ENCODE data around the gene MARCO.
A peak's percentile ranks its signal among the peaks of the same experiment; 100 is the strongest.

The MARCO gene

DNA sequence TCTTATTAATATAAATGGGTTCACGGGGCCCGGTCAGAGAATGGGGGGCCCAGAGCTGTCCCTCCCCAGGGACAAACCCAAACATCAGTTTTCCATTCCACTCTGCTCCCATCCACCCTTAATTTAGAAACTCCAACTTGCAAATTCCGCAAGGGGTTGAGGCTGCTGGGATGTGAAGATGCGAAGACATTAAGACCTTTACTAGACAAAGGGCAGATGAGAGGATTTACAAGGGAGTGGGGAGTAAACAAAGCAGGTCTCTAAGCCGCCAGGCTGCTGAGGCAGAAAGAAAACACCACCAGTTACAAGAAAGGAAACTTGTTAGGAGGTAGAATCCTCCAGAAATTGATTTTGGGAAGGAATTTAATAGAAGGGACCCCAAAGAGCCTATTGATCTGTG, 33.1 kb downstream of the MARCO start:
- H3K9me3 ChIP-seq (ENCODE audit: insufficient read depth, low read length): peaks cover 8% of the 10 kb centered on the region; the same call in 1 of the 2 replicates
- no peak overlapping the region for H3K9ac ChIP-seq (ENCODE audit: insufficient read length, low read depth)
- no peak for TF ChIP-seq YY1 (IDR thresholded peaks at IDR 0.05; ENCODE audit: insufficient read depth, insufficient read length)
- no peak for TF ChIP-seq ZNF274 (IDR thresholded peaks at IDR 0.05; ENCODE audit: low read depth, low read length)
- TF ChIP-seq SUZ12 (IDR thresholded peaks at IDR 0.05; ENCODE audit: extremely low read depth, insufficient read depth, insufficient read length): no peak
- DNase-seq (ENCODE audit: low read depth, low spot score): peak; percentile 47
- H3K4me1 ChIP-seq (ENCODE audit: insufficient read depth, insufficient read length): peaks cover 7% of the 10 kb centered on the region
- H3K36me3 ChIP-seq (ENCODE audit: insufficient read depth, insufficient read length, low read length): no peaks in the 10 kb centered on the region
- H3K27me3 ChIP-seq (ENCODE audit: insufficient read depth, insufficient read length): peaks cover 95% of the 10 kb centered on the region
- no peak overlapping the region for H3K4me3 ChIP-seq (ENCODE audit: insufficient read length, low read depth)

GRCh38 chr2:118978064-118978463, 36.1 kb downstream of the MARCO start:
- Histone ChIP-seq H3K4me1 (ENCODE audit: insufficient read depth, insufficient read length) (peaks cover 7% of the 10 kb centered on the region), H3K4me3 (ENCODE audit: insufficient read length, low read depth) (no peak overlapping the region), H3K9me3 (ENCODE audit: insufficient read depth, low read length) (peaks cover 8% of the 10 kb centered on the region; the same call in 1 of the 2 replicates), H3K27me3 (ENCODE audit: insufficient read depth, insufficient read length) (peaks cover 80% of the 10 kb centered on the region), H3K9ac (ENCODE audit: insufficient read length, low read depth) (no peak overlapping the region), H3K36me3 (ENCODE audit: insufficient read depth, insufficient read length, low read length) (no peaks in the 10 kb centered on the region)
- DNase-seq (ENCODE audit: low read depth, low spot score): no peak
- TF ChIP-seq YY1 (IDR thresholded peaks at IDR 0.05; ENCODE audit: insufficient read depth, insufficient read length): no peak
- TF ChIP-seq SUZ12 (IDR thresholded peaks at IDR 0.05; ENCODE audit: extremely low read depth, insufficient read depth, insufficient read length): no peak
- TF ChIP-seq ZNF274 (IDR thresholded peaks at IDR 0.05; ENCODE audit: low read depth, low read length): no peak

DNA sequence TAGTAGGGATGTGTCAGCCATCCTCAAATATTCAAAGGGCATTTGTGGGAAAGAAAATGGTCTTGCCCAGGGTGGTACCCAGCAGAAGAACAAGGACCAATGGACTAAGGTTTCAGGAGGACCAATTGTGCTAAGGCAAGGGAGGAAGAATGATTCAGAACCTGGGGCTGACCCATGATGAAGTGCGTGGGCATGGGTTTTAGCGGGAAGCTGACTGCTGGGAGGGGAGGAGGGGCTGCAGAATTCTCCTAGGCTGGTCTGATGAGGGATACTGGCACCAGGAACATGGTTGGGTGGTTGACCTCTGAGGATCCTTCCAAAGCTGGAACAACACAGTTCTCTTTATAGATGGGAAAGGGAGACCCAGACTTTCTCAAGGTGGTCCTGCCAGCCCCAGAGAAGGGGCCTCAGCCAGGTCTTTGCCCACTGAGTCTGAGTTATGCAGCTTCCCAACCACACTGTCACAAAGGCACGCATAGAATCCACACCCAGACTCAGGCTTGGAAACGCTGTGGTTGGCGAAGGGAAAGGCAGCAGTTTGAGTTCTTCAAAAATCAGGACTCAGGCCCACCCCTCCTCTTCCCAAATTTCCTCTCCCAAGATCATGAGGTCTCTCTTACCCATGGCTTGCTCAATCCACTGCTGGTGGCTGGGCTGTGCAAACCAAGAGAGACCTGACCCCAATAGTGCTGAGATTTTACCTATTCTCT, 37.3 kb downstream of the MARCO start:
- DNase-seq (ENCODE audit: low read depth, low spot score): no peak
- no peak overlapping the region for H3K4me3 ChIP-seq (ENCODE audit: insufficient read length, low read depth)
- no peaks in the 10 kb centered on the region for H3K36me3 ChIP-seq (ENCODE audit: insufficient read depth, insufficient read length, low read length)
- H3K27me3 ChIP-seq (ENCODE audit: insufficient read depth, insufficient read length): peaks cover 69% of the 10 kb centered on the region
- TF ChIP-seq SUZ12 (IDR thresholded peaks at IDR 0.05; ENCODE audit: extremely low read depth, insufficient read depth, insufficient read length) (no peak), ZNF274 (IDR thresholded peaks at IDR 0.05; ENCODE audit: low read depth, low read length) (no peak), YY1 (IDR thresholded peaks at IDR 0.05; ENCODE audit: insufficient read depth, insufficient read length) (no peak)
- peaks cover 8% of the 10 kb centered on the region; the same call in 1 of the 2 replicates for H3K9me3 ChIP-seq (ENCODE audit: insufficient read depth, low read length)
- H3K4me1 ChIP-seq (ENCODE audit: insufficient read depth, insufficient read length): peaks cover 7% of the 10 kb centered on the region
- no peak overlapping the region for H3K9ac ChIP-seq (ENCODE audit: insufficient read length, low read depth)

DNA sequence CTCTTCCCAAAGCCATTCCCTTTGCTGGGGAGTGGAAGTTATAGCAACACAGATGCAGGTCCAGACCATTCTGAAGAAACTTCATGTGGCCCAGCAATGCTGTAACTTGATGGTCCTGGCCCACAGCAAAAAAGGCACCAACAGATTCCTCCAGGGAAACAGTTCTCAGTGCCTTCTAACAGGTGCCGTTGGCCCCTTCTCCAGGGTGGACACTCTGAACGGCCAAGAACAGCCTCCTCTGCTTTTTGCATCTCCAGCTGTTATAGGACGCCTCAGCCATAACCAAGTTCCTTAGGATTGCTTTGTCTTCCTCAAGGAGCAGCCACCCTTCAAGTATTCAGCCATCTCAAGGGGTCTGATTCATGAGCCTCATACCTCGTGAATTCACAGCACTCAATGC, 38.0 kb downstream of the MARCO start:
- no peak for DNase-seq (ENCODE audit: low read depth, low spot score)
- Histone ChIP-seq H3K9ac (ENCODE audit: insufficient read length, low read depth) (no peak overlapping the region), H3K36me3 (ENCODE audit: insufficient read depth, insufficient read length, low read length) (no peaks in the 10 kb centered on the region), H3K27me3 (ENCODE audit: insufficient read depth, insufficient read length) (peaks cover 62% of the 10 kb centered on the region), H3K4me1 (ENCODE audit: insufficient read depth, insufficient read length) (peaks cover 3% of the 10 kb centered on the region), H3K9me3 (ENCODE audit: insufficient read depth, low read length) (peaks cover 12% of the 10 kb centered on the region; the same call in 1 of the 2 replicates), H3K4me3 (ENCODE audit: insufficient read length, low read depth) (no peak overlapping the region)
- TF ChIP-seq YY1 (IDR thresholded peaks at IDR 0.05; ENCODE audit: insufficient read depth, insufficient read length) (no peak), SUZ12 (IDR thresholded peaks at IDR 0.05; ENCODE audit: extremely low read depth, insufficient read depth, insufficient read length) (no peak), ZNF274 (IDR thresholded peaks at IDR 0.05; ENCODE audit: low read depth, low read length) (no peak)

DNA sequence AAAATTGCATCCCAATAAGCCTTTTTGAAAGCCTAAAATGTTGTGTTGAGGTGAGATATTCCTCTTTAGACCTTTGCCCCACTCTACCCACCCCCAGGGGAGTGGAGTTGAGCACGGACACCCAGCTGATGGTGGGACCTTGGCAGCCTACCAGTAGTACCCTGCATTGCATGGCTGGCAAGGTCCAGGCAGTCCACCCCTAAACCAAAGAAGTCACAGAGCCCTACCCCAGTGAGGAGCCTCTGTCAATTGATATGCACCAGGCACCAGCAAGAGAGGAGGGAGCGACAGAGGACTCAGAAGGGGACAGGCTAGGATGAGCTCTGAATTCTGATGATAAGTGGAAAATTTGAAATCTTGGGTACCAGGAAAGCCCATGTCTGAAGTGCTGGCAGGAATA, 38.6 kb downstream of the MARCO start:
- peaks cover 58% of the 10 kb centered on the region for H3K27me3 ChIP-seq (ENCODE audit: insufficient read depth, insufficient read length)
- peaks cover under 1% of the 10 kb centered on the region for H3K4me1 ChIP-seq (ENCODE audit: insufficient read depth, insufficient read length)
- H3K9ac ChIP-seq (ENCODE audit: insufficient read length, low read depth): no peak overlapping the region
- no peaks in the 10 kb centered on the region for H3K36me3 ChIP-seq (ENCODE audit: insufficient read depth, insufficient read length, low read length)
- TF ChIP-seq YY1 (IDR thresholded peaks at IDR 0.05; ENCODE audit: insufficient read depth, insufficient read length): no peak
- no peak for TF ChIP-seq ZNF274 (IDR thresholded peaks at IDR 0.05; ENCODE audit: low read depth, low read length)
- no peak for TF ChIP-seq SUZ12 (IDR thresholded peaks at IDR 0.05; ENCODE audit: extremely low read depth, insufficient read depth, insufficient read length)
- H3K9me3 ChIP-seq (ENCODE audit: insufficient read depth, low read length): peaks cover 12% of the 10 kb centered on the region; the same call in 1 of the 2 replicates
- no peak for DNase-seq (ENCODE audit: low read depth, low spot score)
- no peak overlapping the region for H3K4me3 ChIP-seq (ENCODE audit: insufficient read length, low read depth)

- Histone ChIP-seq H3K4me3 (ENCODE audit: insufficient read length, low read depth) (no peak overlapping the region), H3K9me3 (ENCODE audit: insufficient read depth, low read length) (peaks cover 10% of the 10 kb centered on the region; the same call in 1 of the 2 replicates), H3K4me1 (ENCODE audit: insufficient read depth, insufficient read length) (no peaks in the 10 kb centered on the region), H3K27me3 (ENCODE audit: insufficient read depth, insufficient read length) (peaks cover 48% of the 10 kb centered on the region), H3K9ac (ENCODE audit: insufficient read length, low read depth) (no peak overlapping the region), H3K36me3 (ENCODE audit: insufficient read depth, insufficient read length, low read length) (no peaks in the 10 kb centered on the region)
- TF ChIP-seq ZNF274 (IDR thresholded peaks at IDR 0.05; ENCODE audit: low read depth, low read length): no peak
- no peak for TF ChIP-seq YY1 (IDR thresholded peaks at IDR 0.05; ENCODE audit: insufficient read depth, insufficient read length)
- TF ChIP-seq SUZ12 (IDR thresholded peaks at IDR 0.05; ENCODE audit: extremely low read depth, insufficient read depth, insufficient read length): no peak
- DNase-seq (ENCODE audit: low read depth, low spot score): no peak
These were observed 39.6 kb downstream of the MARCO start for GRCh38 chr2:118981632-118982031.

DNA sequence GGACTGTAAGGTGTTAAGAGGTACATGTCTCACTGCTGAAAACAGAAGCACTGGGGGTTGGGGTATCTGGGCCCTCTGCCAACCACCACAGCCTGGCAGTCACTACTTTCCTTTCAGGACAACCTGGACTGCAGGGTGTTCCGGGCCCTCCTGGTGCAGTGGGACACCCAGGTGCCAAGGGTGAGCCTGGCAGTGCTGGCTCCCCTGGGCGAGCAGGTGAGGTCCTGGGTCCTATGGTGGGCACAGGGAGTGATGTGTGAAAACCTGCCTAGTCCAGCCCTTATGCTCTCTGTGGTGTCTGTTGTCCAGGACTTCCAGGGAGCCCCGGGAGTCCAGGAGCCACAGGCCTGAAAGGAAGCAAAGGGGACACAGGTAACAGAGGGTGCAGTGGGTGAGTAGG, 40.0 kb downstream of the MARCO start:
- H3K4me1 ChIP-seq (ENCODE audit: insufficient read depth, insufficient read length): no peaks in the 10 kb centered on the region
- no peaks in the 10 kb centered on the region for H3K36me3 ChIP-seq (ENCODE audit: insufficient read depth, insufficient read length, low read length)
- DNase-seq (ENCODE audit: low read depth, low spot score): no peak
- H3K4me3 ChIP-seq (ENCODE audit: insufficient read length, low read depth): no peak overlapping the region
- TF ChIP-seq YY1 (IDR thresholded peaks at IDR 0.05; ENCODE audit: insufficient read depth, insufficient read length): no peak
- no peak for TF ChIP-seq ZNF274 (IDR thresholded peaks at IDR 0.05; ENCODE audit: low read depth, low read length)
- TF ChIP-seq SUZ12 (IDR thresholded peaks at IDR 0.05; ENCODE audit: extremely low read depth, insufficient read depth, insufficient read length): no peak
- no peak overlapping the region for H3K9ac ChIP-seq (ENCODE audit: insufficient read length, low read depth)
- peaks cover 6% of the 10 kb centered on the region; the same call in 1 of the 2 replicates for H3K9me3 ChIP-seq (ENCODE audit: insufficient read depth, low read length)
- peaks cover 44% of the 10 kb centered on the region for H3K27me3 ChIP-seq (ENCODE audit: insufficient read depth, insufficient read length)

All from NT2/D1 (cell line).